Body of pancreas (tissue), 4 donors: ENCODE data around the gene RAMAC. TPM values are rescaled to one million over a fixed set of nuclear protein-coding genes. Genes with fewer than 3 reads are reported as not detected.

ENCODE experiments used
- ATAC-seq: fragments of 150-250 bp; one replicate; pipeline ENCODE4 v1.9.1; 2016
- DNase-seq, 4 donors: peaks; one replicate each; pipeline ENCODE4 v3.0.0-alpha.2; 2019
- H3K27ac ChIP-seq, 4 donors: fragments of 200-600 bp; sonication (generic); 1 replicate in 3 of 4; 2 replicates in 1 of 4; pipeline versions ENCODE4 v1.5.1 to v1.6.1; 2016 to 2019; ENCODE audit warnings: mild to moderate bottlenecking in 1 of 4, mixed read lengths in 1 of 4, moderate library complexity in 1 of 4
- H3K27me3 ChIP-seq, 2 donors: fragments of 200-600 bp; sonication (generic); one replicate each; pipeline ENCODE4 v1.6.0; 2016; ENCODE audit warnings: mild to moderate bottlenecking in 1 of 2
- H3K36me3 ChIP-seq, 2 donors: fragments of 200-600 bp; sonication (generic); replicated peaks in 1 of 2; 2 replicates each; pipeline ENCODE4 v1.5.1; 2016; ENCODE audit warnings: low read depth in 2 of 2; ENCODE audit not compliant: insufficient read depth in 1 of 2
- H3K4me1 ChIP-seq: fragments of 200-600 bp; sonication (generic); one replicate; pipeline ENCODE4 v1.6.0; 2016
- H3K4me3 ChIP-seq, 2 donors: fragments of 200-600 bp; sonication (generic); 1 replicate in 1 of 2; 2 replicates in 1 of 2; pipeline ENCODE4 v1.5.1; 2016 to 2019
- H3K9me3 ChIP-seq, 3 donors: fragments of 200-600 bp; sonication (generic); 1 replicate in 2 of 3; 2 replicates in 1 of 3; pipeline ENCODE4 v1.5.1; 2016
- CTCF ChIP-seq, 7 experiments: fragments of 450-650 bp in 4 of 7; fragments of 200-600 bp in 3 of 7; sonication (generic) in 3 of 7; IDR thresholded peaks; one replicate each; pipeline ENCODE4 v1.5.1; 2016 to 2019; ENCODE audit warnings: antibody characterized with exemption in 7 of 7
- POLR2A ChIP-seq, 3 donors: fragments of 450-650 bp; IDR thresholded peaks; one replicate each; pipeline ENCODE4 v1.6.1; 2016; ENCODE audit warnings: antibody characterized with exemption in 3 of 3, mild to moderate bottlenecking in 2 of 3
- WGBS, 2 donors: methylation state at CpG; one replicate each; pipeline ENCODE4 v1.1.5; 2017; 5-methylcytosine and 5-hydroxymethylcytosine counted together
- intact Hi-C: fragments of 100-400 bp; cut with DNase I; formaldehyde crosslinking; loops from one replicate; pipeline ENCODE4 v1.15.1; 2023
- total RNA-seq, 2 donors: library from RNA; depleted of rRNA; stranded (reverse); fragments of >200 nt; gene quantifications; one replicate each; pipeline ENCODE4 v1.1.0, GENCODE V29; 2016

The RAMAC gene
- total RNA-seq, 2 donors from 2014 or later, result 9.1 to 12.2 TPM

- no peak for TF ChIP-seq POLR2A (IDR thresholded peaks at IDR 0.05)
- peak; percentile 10 to 81 (median 54) for TF ChIP-seq CTCF (IDR thresholded peaks at IDR 0.05)
- Histone ChIP-seq H3K27ac (peak overlapping the region; percentile 9 to 87 (median 74)), H3K4me1 (peaks cover 30% of the 10 kb centered on the region), H3K36me3 (peaks cover 0 to 2% of the 10 kb centered on the region in 2 donors), H3K4me3 (peak overlapping the region; percentile 54 to 98), H3K27me3 (no peaks in the 10 kb centered on the region), H3K9me3 (no peaks in the 10 kb centered on the region)
- peak; percentile 57 for ATAC-seq
- 3 to 9% methylated on average over 11 to 15 of the region's 15 CpGs for WGBS, 2 donors
- peak; percentile 59 to 75 (median 72) for DNase-seq
- intact Hi-C loops, result no loop called here
These were observed 24.8 kb downstream of the RAMAC start for GRCh38 chr15:83010709-83011270.

DNA sequence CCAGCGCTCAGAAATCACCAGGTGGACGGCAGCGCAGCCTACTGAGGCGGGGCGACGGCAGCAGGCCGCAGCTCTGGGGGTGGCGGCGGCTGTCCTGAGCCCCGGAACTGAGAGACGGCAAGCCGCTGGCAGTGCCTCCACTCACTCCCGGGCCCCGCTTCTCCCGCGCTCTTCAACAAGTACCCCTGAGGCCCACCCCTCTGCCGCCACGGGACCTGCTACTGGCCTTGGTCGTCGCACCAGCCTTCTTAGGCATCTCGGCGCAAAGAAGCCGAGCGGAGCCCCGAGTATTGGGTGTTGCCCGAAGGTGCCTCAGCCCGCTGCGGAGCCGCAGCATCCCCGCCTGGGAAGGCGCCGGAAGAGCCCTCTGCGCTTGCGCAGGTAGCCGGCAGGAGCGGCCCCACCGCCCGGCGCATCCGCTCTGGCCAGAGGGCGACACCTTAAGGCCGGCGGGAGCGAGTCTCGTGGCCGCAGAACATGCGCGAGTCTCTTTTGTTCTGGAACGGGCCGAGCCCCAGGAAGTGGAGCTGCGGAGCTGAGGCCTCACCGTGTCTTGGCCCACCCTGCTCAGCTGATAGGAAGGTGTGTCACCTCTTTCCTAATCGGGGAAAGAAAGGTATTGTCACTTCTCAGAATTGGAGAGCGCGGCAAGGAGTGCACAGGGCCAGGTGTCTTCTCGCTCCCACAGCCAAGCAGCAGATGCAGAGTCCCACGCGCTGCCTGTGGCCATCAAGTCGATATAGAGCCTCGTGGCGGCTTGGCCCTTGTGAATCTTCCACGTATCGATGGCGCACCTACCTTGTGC, 25.5 kb downstream of the RAMAC start, which contains the start of gene C15orf40:
Gene C15orf40 (minus strand): TSS at position 369 of the 805 bp plus-strand sequence. CDS start 32 bp downstream, at position 337.
- Histone ChIP-seq H3K4me1 (peaks cover 30% of the 10 kb centered on the region), H3K9me3 (no peaks in the 10 kb centered on the region), H3K27me3 (no peaks in the 10 kb centered on the region), H3K36me3 (peaks cover 0 to 2% of the 10 kb centered on the region in 2 donors), H3K4me3 (peak within 1 kb of the TSS; percentile 54 to 98), H3K27ac (peak within 1 kb of the TSS; percentile 9 to 87 (median 74))
- ATAC-seq (peak; percentile 97), DNase-seq (peak; percentile 90 to 93 (median 92))
- TF ChIP-seq CTCF (IDR thresholded peaks at IDR 0.05), result peak; percentile 56 to 96 (median 84)
- TF ChIP-seq POLR2A (IDR thresholded peaks at IDR 0.05), result peak; percentile 63 to 87 (median 83)
- WGBS, 2 donors, result 1% methylated on average over 25 to 64 of the region's 64 CpGs
- intact Hi-C loops, result no loop called here

- H3K4me1 ChIP-seq, result peaks cover 30% of the 10 kb centered on the region
- peak overlapping the region; percentile 9 to 87 (median 74) for H3K27ac ChIP-seq
- H3K4me3 ChIP-seq, result no peak overlapping the region
- no peaks in the 10 kb centered on the region for H3K9me3 ChIP-seq
- no peaks in the 10 kb centered on the region for H3K27me3 ChIP-seq
- 49 to 51% methylated on average over 9 of the region's 9 CpGs for WGBS, 2 donors
- intact Hi-C loops, result no loop called here
- H3K36me3 ChIP-seq, result peaks cover 0 to 4% of the 10 kb centered on the region in 2 donors
- no peak for DNase-seq
- no peak for TF ChIP-seq POLR2A (IDR thresholded peaks at IDR 0.05)
- no peak for TF ChIP-seq CTCF (IDR thresholded peaks at IDR 0.05)
- ATAC-seq, result no peak
These were observed 26.0 kb downstream of the RAMAC start for GRCh38 chr15:83012076-83012426.

GRCh38 chr15:83012636-83013035, 26.6 kb downstream of the RAMAC start:
- Histone ChIP-seq H3K27ac (no peak overlapping the region), H3K27me3 (no peaks in the 10 kb centered on the region), H3K9me3 (no peaks in the 10 kb centered on the region), H3K4me1 (peaks cover 30% of the 10 kb centered on the region), H3K4me3 (no peak overlapping the region), H3K36me3 (peaks cover 0 to 5% of the 10 kb centered on the region in 2 donors)
- ATAC-seq (no peak), DNase-seq (no peak)
- intact Hi-C loops, result no loop called here
- TF ChIP-seq CTCF (IDR thresholded peaks at IDR 0.05) (no peak), POLR2A (IDR thresholded peaks at IDR 0.05) (no peak)
- 91 to 95% methylated on average over 6 of the region's 6 CpGs for WGBS, 2 donors
